Spinal cord (tissue), 10 donors: ENCODE measurements around the gene ENTPD6. TPM values are rescaled to one million over a fixed set of nuclear protein-coding genes. Genes with fewer than 3 reads are reported as not detected.

Experiments used
- DNase-seq, 6 donors: peaks; one replicate each; pipeline versions ENCODE4 v3.0.0 to v3.0.0-alpha.2; 2013 to 2015; ENCODE audit warnings: low spot score in 6 of 6, low read depth in 4 of 6
- H3K27ac ChIP-seq: one replicate; pipeline ENCODE4 v1.5.1; 2013; ENCODE audit warnings: low read depth, low read length, control low read depth
- H3K27me3 ChIP-seq: one replicate; pipeline ENCODE4 v1.6.1; 2013; ENCODE audit warnings: low read length; ENCODE audit not compliant: control insufficient read depth, insufficient read depth
- H3K36me3 ChIP-seq: one replicate; pipeline ENCODE4 v1.6.1; 2013; ENCODE audit warnings: low read length; ENCODE audit not compliant: control insufficient read depth, insufficient read depth
- H3K4me1 ChIP-seq: one replicate; pipeline ENCODE4 v1.6.1; 2013; ENCODE audit warnings: low read length; ENCODE audit not compliant: control insufficient read depth, insufficient read depth
- H3K4me3 ChIP-seq: one replicate; pipeline ENCODE4 v1.5.1; 2013; ENCODE audit warnings: low read depth, low read length, control low read depth
- H3K9me3 ChIP-seq: one replicate; pipeline ENCODE4 v1.6.1; 2013; ENCODE audit warnings: low read length; ENCODE audit not compliant: control insufficient read depth, insufficient read depth
- WGBS: methylation state at CpG from one replicate; pipeline ENCODE4 v1.1.5; 2013; ENCODE audit warnings: missing lambda C conversion rate; ENCODE audit not compliant: insufficient coverage; 5-methylcytosine and 5-hydroxymethylcytosine counted together
- polyA plus RNA-seq, 2 donors: library from polyadenylated mRNA; unstranded; fragments of 120-200 nt; gene quantifications; one replicate each; pipeline ENCODE4 v1.2.1, GENCODE V29; 2013; ENCODE audit not compliant: insufficient read length in 2 of 2
- total RNA-seq, 2 donors: library from RNA; depleted of rRNA in 1 of 2; stranded (reverse); fragments of 120-200 nt in 1 of 2; fragments of >200 nt in 1 of 2; gene quantifications; one replicate each; pipeline versions ENCODE4 v1.2.3 to v1.2.4, GENCODE V29; 2013 to 2014
- donor health status: healthy.

The ENTPD6 gene
- total and polyA plus RNA-seq, 4 donors = 36.0 to 114 (median 72.7) TPM

DNA sequence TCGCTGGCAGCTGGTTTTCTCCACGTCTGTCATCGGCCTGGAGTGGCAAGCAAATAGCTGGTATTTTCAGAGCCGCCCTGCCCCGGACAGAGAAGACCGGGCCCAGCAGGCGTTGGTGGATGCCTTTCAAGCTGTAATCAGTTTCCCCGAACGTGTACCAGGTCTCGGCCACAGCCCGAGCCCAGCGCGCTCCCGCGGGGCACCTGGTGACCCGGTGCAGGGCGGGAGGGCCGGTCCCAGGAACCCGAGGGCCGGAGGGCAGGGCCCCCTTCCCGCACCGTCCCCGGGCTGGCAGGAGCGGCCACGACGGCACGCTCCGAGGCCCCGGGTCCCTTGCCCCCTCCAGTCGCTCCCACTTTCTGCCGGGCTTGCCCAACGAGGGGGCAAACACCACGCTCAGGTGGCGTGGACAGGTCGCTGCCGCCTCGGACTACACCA lies 52.0 kb downstream of the ENTPD6 start:
- Histone ChIP-seq H3K4me1 (peaks cover 20% of the 10 kb centered on the region), H3K36me3 (no peaks in the 10 kb centered on the region), H3K27me3 (no peaks in the 10 kb centered on the region), H3K4me3 (peak overlapping the region; percentile 47), H3K27ac (peak overlapping the region; percentile 62), H3K9me3 (no peaks in the 10 kb centered on the region)
- no peak for DNase-seq
- WGBS = 1% methylated on average over 36 of the region's 37 CpGs

DNA sequence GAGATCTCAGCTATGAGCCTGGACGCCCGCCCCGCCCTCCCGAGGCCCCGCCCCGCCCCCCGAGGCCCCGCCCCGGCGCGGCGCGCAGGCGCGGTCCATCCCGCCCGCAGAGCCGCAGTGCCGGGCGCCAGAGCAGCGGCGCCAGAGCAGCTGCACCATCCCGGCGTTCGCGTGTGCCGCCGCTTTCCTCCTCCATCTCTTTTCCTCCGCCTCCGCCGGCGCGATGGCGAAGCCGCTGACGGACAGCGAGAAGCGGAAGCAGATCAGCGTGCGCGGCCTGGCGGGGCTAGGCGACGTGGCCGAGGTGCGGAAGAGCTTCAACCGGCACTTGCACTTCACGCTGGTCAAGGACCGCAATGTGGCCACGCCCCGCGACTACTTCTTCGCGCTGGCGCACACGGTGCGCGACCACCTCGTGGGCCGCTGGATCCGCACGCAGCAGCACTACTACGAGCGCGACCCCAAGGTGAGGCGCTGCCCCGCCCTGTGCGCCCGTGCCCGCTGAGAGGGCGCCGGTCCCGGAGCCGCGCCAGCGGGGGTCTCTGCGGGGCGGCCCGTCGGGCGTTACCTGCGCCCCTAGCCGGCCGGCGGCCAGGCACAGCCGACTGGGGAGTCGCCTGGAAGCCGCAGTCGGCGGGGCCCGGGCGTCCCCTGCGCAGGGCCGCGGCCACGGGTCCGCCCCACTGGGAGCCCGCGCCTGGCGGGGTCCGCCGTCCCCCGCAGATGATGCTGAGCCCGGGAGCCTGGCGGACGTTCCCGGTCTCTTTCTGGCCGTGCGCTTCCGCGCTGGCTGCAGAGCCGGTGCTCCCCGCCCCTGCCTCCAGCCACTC lies 52.7 kb downstream of the ENTPD6 start, which contains the start of gene PYGB:
TSS of gene PYGB (plus strand) at position 130 of the 830 bp plus-strand sequence. CDS start at position 224, 94 bp downstream.
- WGBS = under 1% methylated on average over 113 of the region's 113 CpGs
- Histone ChIP-seq H3K4me3 (peak within 1 kb of the TSS; percentile 76), H3K36me3 (peaks cover 5% of the 10 kb centered on the region), H3K27me3 (no peaks in the 10 kb centered on the region), H3K4me1 (peaks cover 24% of the 10 kb centered on the region), H3K9me3 (no peaks in the 10 kb centered on the region), H3K27ac (peak within 1 kb of the TSS; percentile 92)
- DNase-seq = peak; percentile 64 to 93 (median 74)

DNA sequence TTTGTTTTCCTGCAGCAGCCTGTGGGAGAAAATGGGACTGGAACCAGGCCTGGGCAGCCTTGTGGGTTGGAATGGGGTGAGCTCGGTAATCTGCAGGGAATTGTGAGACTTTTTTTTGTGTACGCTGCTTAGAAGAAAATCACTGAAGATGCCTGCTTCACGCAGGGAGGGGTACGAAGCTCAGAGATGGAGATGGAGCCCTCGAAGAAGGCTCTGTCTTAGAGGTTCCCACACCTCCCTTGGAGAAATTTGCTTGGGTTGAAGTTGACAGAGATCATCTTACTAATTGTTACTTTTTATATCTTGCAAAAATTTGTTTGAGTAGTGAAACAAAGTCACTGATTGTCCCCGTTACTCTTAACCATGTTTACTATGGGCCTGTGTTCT lies 53.3 kb downstream of the ENTPD6 start:
- H3K36me3 ChIP-seq = peaks cover 5% of the 10 kb centered on the region
- peaks cover 24% of the 10 kb centered on the region for H3K4me1 ChIP-seq
- H3K27me3 ChIP-seq = no peaks in the 10 kb centered on the region
- 0% methylated on average over 2 of the region's 6 CpGs for WGBS
- peak overlapping the region; percentile 50 for H3K27ac ChIP-seq
- peak in 2 of 6 donors; percentile 26 to 76 for DNase-seq
- peak overlapping the region; percentile 76 for H3K4me3 ChIP-seq
- no peaks in the 10 kb centered on the region for H3K9me3 ChIP-seq

DNA sequence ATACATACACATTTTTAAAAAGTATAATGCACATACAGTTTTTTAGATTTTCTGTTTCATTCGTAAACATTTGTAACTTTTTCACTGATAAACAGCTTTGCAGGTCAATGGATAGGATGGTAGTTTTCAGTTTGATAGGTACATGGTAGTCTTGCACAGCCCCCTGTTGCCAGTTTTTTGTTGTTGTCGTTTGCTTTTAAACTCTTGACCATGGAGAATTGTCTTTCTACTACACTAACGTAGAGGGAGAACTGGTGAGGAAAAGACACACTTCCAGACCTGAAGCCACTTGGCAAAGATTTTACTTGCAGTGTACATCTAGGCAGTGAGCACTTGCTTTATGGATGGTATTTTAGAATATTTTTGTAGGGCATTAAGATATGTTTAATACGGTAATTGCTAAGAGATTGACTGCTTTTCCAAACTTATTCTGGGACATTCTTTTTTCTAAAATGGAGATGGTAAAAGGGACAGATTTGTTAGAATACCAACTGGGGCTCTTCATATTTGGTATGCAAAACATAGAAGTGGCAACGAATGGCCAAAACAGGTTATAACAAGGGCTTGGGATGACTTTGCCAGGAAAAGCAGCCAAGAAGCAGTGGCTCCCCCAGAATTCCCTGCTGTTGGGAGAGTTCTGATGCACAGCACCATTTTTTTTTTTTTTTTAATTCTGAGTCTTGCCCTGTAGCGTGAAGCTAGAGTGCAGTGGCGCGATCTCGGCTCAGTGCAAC lies 53.9 kb downstream of the ENTPD6 start:
- no peaks in the 10 kb centered on the region for H3K9me3 ChIP-seq
- H3K4me3 ChIP-seq = peak overlapping the region; percentile 76
- H3K36me3 ChIP-seq = peaks cover 5% of the 10 kb centered on the region
- peak overlapping the region; percentile 50 for H3K27ac ChIP-seq
- no peaks in the 10 kb centered on the region for H3K27me3 ChIP-seq
- 36% methylated on average over 1 of the region's 9 CpGs for WGBS
- peaks cover 24% of the 10 kb centered on the region for H3K4me1 ChIP-seq
- DNase-seq = peak in 2 of 6 donors; percentile 28 to 56

DNA sequence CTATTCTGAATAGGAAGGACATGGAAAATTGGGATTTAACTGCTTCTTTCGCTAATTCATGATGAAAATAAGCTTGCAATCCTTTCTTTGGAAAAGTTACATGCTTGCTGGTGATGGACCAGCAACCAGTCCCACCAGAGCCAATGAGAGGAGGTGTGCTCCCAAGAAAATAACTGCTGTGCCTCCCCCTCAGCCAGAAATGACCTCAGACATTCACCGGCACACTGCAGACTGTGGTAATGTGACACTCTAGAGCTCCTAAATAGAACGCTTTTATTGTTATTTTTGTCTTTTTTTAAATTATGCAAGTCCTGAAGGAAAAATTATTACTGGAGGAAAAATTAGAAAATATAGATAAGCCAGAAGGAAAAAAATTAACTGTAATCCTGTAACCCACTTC lies 55.0 kb downstream of the ENTPD6 start:
- no peak for DNase-seq
- no peak overlapping the region for H3K27ac ChIP-seq
- H3K27me3 ChIP-seq = no peaks in the 10 kb centered on the region
- peaks cover 30% of the 10 kb centered on the region for H3K4me1 ChIP-seq
- no peaks in the 10 kb centered on the region for H3K9me3 ChIP-seq
- H3K36me3 ChIP-seq = peaks cover 10% of the 10 kb centered on the region
- H3K4me3 ChIP-seq = no peak overlapping the region
- 92% methylated on average over 1 of the region's 3 CpGs for WGBS

DNA sequence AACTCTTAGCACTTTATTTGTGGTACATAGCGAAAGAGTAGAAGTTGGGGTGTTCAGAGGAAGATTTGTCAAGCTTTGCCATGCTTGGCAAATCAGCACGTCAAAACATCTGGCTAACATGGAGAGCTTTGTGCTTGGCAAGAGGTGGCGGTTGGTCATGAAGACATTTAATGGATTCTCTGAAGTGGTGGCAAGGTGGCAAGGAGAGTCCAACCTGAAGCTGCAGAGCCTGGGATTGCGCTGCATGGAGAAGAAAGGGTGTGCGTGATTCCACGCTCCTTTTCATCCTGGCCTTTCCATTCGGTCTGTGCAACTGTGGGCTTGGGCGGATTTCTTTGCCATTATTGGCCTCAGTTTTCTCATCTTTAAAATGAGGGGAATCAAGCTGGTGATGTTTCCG lies 55.5 kb downstream of the ENTPD6 start:
- H3K27me3 ChIP-seq = no peaks in the 10 kb centered on the region
- H3K4me3 ChIP-seq = no peak overlapping the region
- WGBS = 86% methylated on average over 6 of the region's 9 CpGs
- DNase-seq = no peak
- no peak overlapping the region for H3K27ac ChIP-seq
- H3K9me3 ChIP-seq = no peaks in the 10 kb centered on the region
- peaks cover 32% of the 10 kb centered on the region for H3K4me1 ChIP-seq
- H3K36me3 ChIP-seq = peaks cover 11% of the 10 kb centered on the region

DNA sequence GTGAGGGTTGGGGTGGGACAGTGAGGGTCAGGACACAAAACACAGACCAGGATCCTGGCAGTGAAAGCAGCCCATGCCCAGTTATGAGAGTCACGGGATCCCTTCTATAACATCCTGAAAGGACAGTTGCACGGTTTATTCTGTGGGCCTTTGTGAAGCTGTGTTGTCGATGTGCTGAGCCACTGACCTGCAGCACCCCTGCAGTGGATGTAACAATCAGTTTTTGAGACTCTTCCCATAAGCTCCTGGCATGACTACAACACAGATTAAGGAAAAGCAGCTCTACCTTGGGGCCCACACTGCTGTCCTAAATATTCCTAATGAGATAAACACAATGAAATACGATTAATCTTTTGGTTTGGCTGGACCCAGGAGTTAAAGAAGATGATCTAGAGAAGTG lies 56.0 kb downstream of the ENTPD6 start:
- Histone ChIP-seq H3K36me3 (peaks cover 11% of the 10 kb centered on the region), H3K27me3 (no peaks in the 10 kb centered on the region), H3K9me3 (no peaks in the 10 kb centered on the region), H3K4me1 (peaks cover 35% of the 10 kb centered on the region), H3K4me3 (no peak overlapping the region), H3K27ac (no peak overlapping the region)
- DNase-seq = no peak
- 27% methylated on average over 3 of the region's 4 CpGs for WGBS

DNA sequence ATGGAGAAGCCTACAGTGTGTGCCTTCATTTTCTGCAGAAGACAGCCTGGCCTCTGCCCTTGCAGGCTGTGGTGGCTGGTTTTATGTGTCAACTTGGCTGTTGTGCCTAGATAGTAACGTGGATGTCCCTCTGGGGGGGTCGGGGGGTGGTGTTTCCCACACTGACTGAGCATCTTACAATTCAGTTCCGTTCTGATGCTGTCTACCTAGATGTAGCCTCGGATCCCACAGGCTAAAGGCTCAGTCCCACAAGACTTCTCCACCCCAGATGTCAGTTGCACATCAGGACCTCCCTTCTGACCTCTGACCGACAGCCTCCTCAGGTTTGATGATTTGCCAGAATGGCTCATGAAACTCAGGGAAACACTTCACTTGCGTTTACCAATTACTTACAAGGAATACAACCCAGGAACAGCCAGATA lies 56.7 kb downstream of the ENTPD6 start:
- Histone ChIP-seq H3K27ac (no peak overlapping the region), H3K9me3 (no peaks in the 10 kb centered on the region), H3K27me3 (no peaks in the 10 kb centered on the region), H3K4me1 (peaks cover 39% of the 10 kb centered on the region), H3K36me3 (peaks cover 14% of the 10 kb centered on the region), H3K4me3 (no peak overlapping the region)
- DNase-seq = no peak
- WGBS = 62% methylated on average over 4 of the region's 6 CpGs

DNA sequence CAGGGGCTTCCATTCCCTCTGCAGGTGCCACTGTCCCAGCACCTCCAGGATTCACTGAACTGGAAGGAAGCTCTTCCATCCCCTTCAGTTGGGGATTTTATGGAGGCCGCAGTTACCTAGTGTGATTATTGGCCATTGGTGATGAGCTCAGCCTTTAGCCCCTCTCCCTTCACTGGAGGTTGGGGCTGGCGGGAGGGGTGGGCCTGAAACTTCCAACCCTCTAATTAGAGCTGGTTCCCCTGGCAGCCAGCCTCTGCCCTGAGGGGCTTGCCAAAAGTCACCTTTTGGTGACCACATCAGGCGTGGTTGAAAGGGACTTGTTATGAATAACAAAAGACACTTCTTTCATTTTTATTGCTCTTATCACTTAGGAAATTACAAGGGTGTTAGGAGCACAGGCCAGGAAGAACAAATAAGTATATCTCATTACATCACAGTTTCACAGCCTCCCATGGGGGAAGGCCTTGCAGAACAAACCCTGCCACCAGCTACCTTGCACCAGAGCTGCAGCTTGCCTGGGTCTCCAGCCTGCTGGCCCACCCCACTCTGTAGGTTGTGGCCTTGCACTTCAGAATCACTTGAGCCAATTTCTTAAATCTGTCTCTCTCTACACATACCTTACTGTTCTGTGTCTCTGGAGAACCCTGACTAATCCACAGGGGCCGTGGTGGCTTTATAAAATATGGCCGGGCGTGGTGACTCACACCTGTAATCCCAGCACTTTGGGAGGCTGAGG lies 57.3 kb downstream of the ENTPD6 start:
- H3K4me1 ChIP-seq = peaks cover 35% of the 10 kb centered on the region
- no peak overlapping the region for H3K4me3 ChIP-seq
- no peak overlapping the region for H3K27ac ChIP-seq
- no peak for DNase-seq
- no peaks in the 10 kb centered on the region for H3K27me3 ChIP-seq
- H3K9me3 ChIP-seq = no peaks in the 10 kb centered on the region
- WGBS = 100% methylated on average over 2 of the region's 6 CpGs
- peaks cover 14% of the 10 kb centered on the region for H3K36me3 ChIP-seq
